Fibroblast of lung (primary cell): ENCODE measurements around the gene NTRK3. TPM values are rescaled to one million over a fixed set of nuclear protein-coding genes. Genes with fewer than 3 reads are reported as not detected.

Experiments used
- DNase-seq, 2 donors: peaks; one replicate each; pipeline versions ENCODE4 v3.0.0 to v3.0.0-alpha.2; 2010; ENCODE audit warnings: low read depth in 2 of 2
- H2AFZ ChIP-seq: 2 replicates; pipeline ENCODE4 v1.5.1; 2012; ENCODE audit warnings: low read length, control low read depth, inconsistent platforms
- H3K27ac ChIP-seq: 2 replicates; pipeline ENCODE4 v1.5.1; 2011; ENCODE audit warnings: low read length, control low read depth; ENCODE audit not compliant: insufficient read depth
- H3K27me3 ChIP-seq: 2 replicates; pipeline ENCODE4 v1.5.1; 2011; ENCODE audit warnings: mild to moderate bottlenecking, low read length; ENCODE audit not compliant: control insufficient read depth, insufficient read depth
- H3K36me3 ChIP-seq: 2 replicates; pipeline ENCODE4 v1.5.1; 2011; ENCODE audit warnings: low read length; ENCODE audit not compliant: control insufficient read depth, insufficient read depth
- H3K4me1 ChIP-seq: 2 replicates; pipeline ENCODE4 v1.5.1; 2011; ENCODE audit warnings: low read length; ENCODE audit not compliant: control insufficient read depth, insufficient read depth; ENCODE audit errors: extremely low read depth
- H3K4me2 ChIP-seq: 2 replicates; pipeline ENCODE4 v1.5.1; 2011; ENCODE audit warnings: low read length, control low read depth; ENCODE audit not compliant: insufficient read depth; ENCODE audit errors: extremely low read depth
- H3K4me3 ChIP-seq, 4 experiments: fragments of 200-600 bp in 1 of 4; sonication (generic) in 1 of 4; replicated peaks in 1 of 4; 2 replicates each; pipeline ENCODE4 v1.5.1; 2011 to 2016; ENCODE audit warnings: low read length in 4 of 4, low read depth in 3 of 4, mild to moderate bottlenecking in 3 of 4, control low read depth in 2 of 4, inconsistent platforms in 1 of 4, mixed read lengths in 1 of 4; ENCODE audit not compliant: insufficient read depth in 1 of 4; ENCODE audit errors: control extremely low read depth in 1 of 4
- H3K79me2 ChIP-seq: 2 replicates; pipeline ENCODE4 v1.5.1; 2012; ENCODE audit warnings: mild to moderate bottlenecking, low read length, inconsistent platforms; ENCODE audit not compliant: control insufficient read depth, insufficient read depth
- H3K9ac ChIP-seq: 2 replicates; pipeline ENCODE4 v1.5.1; 2011; ENCODE audit warnings: mild to moderate bottlenecking, low read length, control low read depth; ENCODE audit not compliant: insufficient read depth
- H3K9me3 ChIP-seq: 2 replicates; pipeline ENCODE4 v1.5.1; 2012; ENCODE audit warnings: low read depth, low read length; ENCODE audit not compliant: control insufficient read depth, insufficient read depth
- H4K20me1 ChIP-seq: 2 replicates; pipeline ENCODE4 v1.5.1; 2011; ENCODE audit warnings: low read length; ENCODE audit not compliant: control insufficient read depth, insufficient read depth; ENCODE audit errors: extremely low read depth
- CTCF ChIP-seq, 2 donors: IDR thresholded peaks in 1 of 2; conservative IDR thresholded peaks in 1 of 2; 1 replicate in 1 of 2; 2 replicates in 1 of 2; pipeline ENCODE4 v1.5.1; 2011 to 2012; ENCODE audit warnings: low read length in 2 of 2, control low read depth in 1 of 2, inconsistent platforms in 1 of 2, low read depth in 1 of 2, mild to moderate bottlenecking in 1 of 2
- EZH2 ChIP-seq: IDR thresholded peaks from 2 replicates; pipeline ENCODE4 v1.5.1; 2012; ENCODE audit warnings: low read length, control low read depth, mild to moderate bottlenecking; ENCODE audit errors: missing control alignments
- polyA plus RNA-seq, 2 donors: library from polyadenylated mRNA; depleted of rRNA in 1 of 2; stranded (reverse) in 1 of 2; unstranded in 1 of 2; fragments of >200 nt; gene quantifications; 2 replicates each; pipeline ENCODE4 v1.2.1, GENCODE V29; 2011 to 2012; ENCODE audit warnings: missing spikeins in 1 of 2
- total RNA-seq: library from RNA; depleted of rRNA; stranded (reverse); fragments of >200 nt; gene quantifications from 2 replicates; pipeline ENCODE4 v1.2.1, GENCODE V29; 2014

NTRK3 gene
- total and polyA plus RNA-seq, 2 donors (not counting 1 experiment from before 2014, with no cell fraction given): 0.06 TPM; not detected in 1

GRCh38 chr15:87816016-87816415 is 440.5 kb downstream of the NTRK3 start:
- Histone ChIP-seq H3K27me3 (no peaks in the 10 kb centered on the region), H3K27ac (peak overlapping the region; percentile 14), H3K9me3 (no peaks in the 10 kb centered on the region), H2AFZ (no peak overlapping the region), H4K20me1 (no peaks in the 10 kb centered on the region), H3K4me1 (peaks cover 6% of the 10 kb centered on the region), H3K79me2 (no peaks in the 10 kb centered on the region), H3K4me2 (no peak overlapping the region), H3K9ac (no peak overlapping the region), H3K4me3 (no peak overlapping the region), H3K36me3 (no peaks in the 10 kb centered on the region)
- peak in 1 of 2 donors; percentile 48 for DNase-seq
- TF ChIP-seq CTCF (conservative IDR thresholded peaks at IDR 0.05 in 1 of 2, IDR thresholded peaks at IDR 0.05 in 1 of 2; ENCODE audit: low read depth in 1 of 2, low read length in 2 of 2) (no peak), EZH2 (no peak)

Other genes with a start within 250 kb of the NTRK3 start
- 13.4 and 13.7 TPM in 2 replicates for gene MRPL46, start 210.6 kb upstream of the NTRK3 start, total RNA-seq
- 21.4 and 27.0 TPM in 2 replicates for gene MRPL46, start 210.6 kb upstream of the NTRK3 start, polyA plus RNA-seq
- gene MRPS11, start 211.0 kb upstream of the NTRK3 start, total RNA-seq: 23.6 and 27.1 TPM in 2 replicates
- 46.4 and 84.5 TPM in 2 replicates for gene MRPS11, start 211.0 kb upstream of the NTRK3 start, polyA plus RNA-seq